H1 (cell line): ENCODE measurements around the gene OXCT2. TPM values are rescaled to one million over a fixed set of nuclear protein-coding genes. Genes with fewer than 3 reads are reported as not detected.

ENCODE experiments used
- CTCF ChIA-PET: fragments of 300-600 bp; sonication (Branson Sonifier 250); formaldehyde crosslinking; loops from one replicate; lab custom pipeline; 2021; ENCODE audit not compliant: partially characterized antibody; lab: Charles Lee
- POLR2A ChIA-PET: fragments of 300-600 bp; sonication (Branson Sonifier 250); formaldehyde crosslinking; loops from one replicate; lab custom pipeline; 2021; ENCODE audit warnings: inconsistent platforms; ENCODE audit not compliant: partially characterized antibody; lab: Charles Lee
- DNase-seq, 2 experiments: peaks; one replicate each; pipeline versions ENCODE4 v3.0.0 to v3.0.0-alpha.2; 2010 to 2022; ENCODE audit warnings: low spot score in 2 of 2, low read depth in 1 of 2, mixed read lengths in 1 of 2
- FAIRE-seq: peaks from 2 replicates; lab custom pipeline; 2011; peaks lifted over from hg19 to GRCh38; lab: Jason Lieb, UNC
- H2AFZ ChIP-seq: 2 replicates; pipeline ENCODE4 v1.8.1; 2012; ENCODE audit warnings: low read length, inconsistent platforms
- H2AK5ac ChIP-seq: 2 replicates; pipeline ENCODE4 v1.6.1; 2013; ENCODE audit warnings: low read depth, low read length
- H2BK120ac ChIP-seq: replicated peaks from 2 replicates; pipeline ENCODE3; 2013; ENCODE audit warnings: low read depth, low read length, inconsistent platforms
- H2BK12ac ChIP-seq: 2 replicates; pipeline ENCODE4 v1.6.1; 2013; ENCODE audit warnings: low read depth, low read length
- H2BK15ac ChIP-seq: 2 replicates; pipeline ENCODE4 v1.6.1; 2013; ENCODE audit warnings: low read length
- H2BK20ac ChIP-seq: 2 replicates; pipeline ENCODE4 v1.6.1; 2013; ENCODE audit warnings: low read length
- H2BK5ac ChIP-seq: 2 replicates; pipeline ENCODE4 v1.6.1; 2013; ENCODE audit warnings: low read depth, low read length
- H3K14ac ChIP-seq: 2 replicates; pipeline ENCODE4 v1.6.1; 2013; ENCODE audit warnings: inconsistent platforms; ENCODE audit not compliant: insufficient read length
- H3K18ac ChIP-seq: 2 replicates; pipeline ENCODE4 v1.6.1; 2013; ENCODE audit warnings: low read length; ENCODE audit errors: extremely low read depth
- H3K23ac ChIP-seq: 2 replicates; pipeline ENCODE4 v1.6.1; 2013; ENCODE audit warnings: inconsistent platforms; ENCODE audit not compliant: insufficient read length
- H3K23me2 ChIP-seq: 2 replicates; pipeline ENCODE4 v1.6.1; 2013; ENCODE audit warnings: low read depth, low read length
- H3K27ac ChIP-seq: 2 replicates; pipeline ENCODE4 v1.6.1; 2011; ENCODE audit warnings: low read depth, low read length, inconsistent platforms
- H3K27me3 ChIP-seq, 4 experiments: replicated peaks in 1 of 4; 1 replicate in 1 of 4; 2 replicates in 3 of 4; pipeline versions ENCODE4 v1.6.1 to v1.8.1; 2011 to 2013; ENCODE audit warnings: low read length in 3 of 4, mild to moderate bottlenecking in 3 of 4, inconsistent platforms in 2 of 4, mixed read lengths in 2 of 4, moderate library complexity in 1 of 4; ENCODE audit not compliant: control insufficient read depth in 3 of 4, insufficient read depth in 3 of 4; ENCODE audit errors: extremely low read depth in 1 of 4
- H3K36me3 ChIP-seq, 4 experiments: 2 replicates each; pipeline versions ENCODE4 v1.6.1 to v1.8.1; 2011 to 2013; ENCODE audit warnings: mild to moderate bottlenecking in 4 of 4, low read length in 3 of 4, moderate library complexity in 2 of 4, control low read depth in 1 of 4, inconsistent platforms in 1 of 4; ENCODE audit not compliant: insufficient read depth in 4 of 4, control insufficient read depth in 2 of 4
- H3K4ac ChIP-seq: replicated peaks from 2 replicates; pipeline ENCODE3; 2013; ENCODE audit warnings: low read length, low read depth, mixed read lengths, inconsistent platforms; ENCODE audit not compliant: insufficient read length
- H3K4me1 ChIP-seq, 4 experiments: replicated peaks in 1 of 4; 1 replicate in 1 of 4; 2 replicates in 3 of 4; pipeline versions ENCODE4 v1.6.1 to v1.8.1; 2011 to 2013; ENCODE audit warnings: low read length in 3 of 4, inconsistent platforms in 2 of 4, mixed read lengths in 1 of 4; ENCODE audit not compliant: insufficient read depth in 4 of 4, control insufficient read depth in 3 of 4
- H3K4me2 ChIP-seq, 2 experiments: 2 replicates each; pipeline versions ENCODE4 v1.6.1 to v1.8.1; 2011 to 2013; ENCODE audit warnings: low read depth in 2 of 2, low read length in 2 of 2, control low read depth in 1 of 2, inconsistent platforms in 1 of 2, mild to moderate bottlenecking in 1 of 2; ENCODE audit not compliant: insufficient read depth in 1 of 2
- H3K4me3 ChIP-seq, 4 experiments: fragments of 200-600, 300-600 bp in 1 of 4; sonication (generic), shearing (Covaris generic), sonication (Bioruptor Twin) in 1 of 4; 2 replicates each; pipeline versions ENCODE4 v1.5.1 to v1.8.1; 2011 to 2016; ENCODE audit warnings: low read length in 4 of 4, low read depth in 3 of 4, control low read depth in 2 of 4, inconsistent platforms in 2 of 4, mild to moderate bottlenecking in 2 of 4, mixed read lengths in 1 of 4, moderate library complexity in 1 of 4; ENCODE audit not compliant: insufficient read depth in 2 of 4; ENCODE audit errors: extremely low read depth in 1 of 4
- H3K56ac ChIP-seq: replicated peaks from 2 replicates; pipeline ENCODE3; 2013; ENCODE audit warnings: low read depth, mild to moderate bottlenecking, mixed read lengths, low read length, inconsistent platforms; ENCODE audit not compliant: insufficient read length
- H3K79me1 ChIP-seq: 2 replicates; pipeline ENCODE4 v1.6.1; 2013; ENCODE audit warnings: low read depth, low read length, control low read depth
- H3K79me2 ChIP-seq, 2 experiments: 2 replicates each; pipeline versions ENCODE4 v1.6.1 to v1.8.1; 2012 to 2013; ENCODE audit warnings: low read length in 2 of 2, mild to moderate bottlenecking in 2 of 2, inconsistent platforms in 1 of 2; ENCODE audit not compliant: insufficient read depth in 2 of 2, control insufficient read depth in 1 of 2
- H3K9ac ChIP-seq, 4 experiments: replicated peaks in 1 of 4; 1 replicate in 1 of 4; 2 replicates in 3 of 4; pipeline versions ENCODE4 v1.6.1 to v1.8.1; 2011 to 2013; ENCODE audit warnings: low read depth in 3 of 4, low read length in 3 of 4, control low read depth in 2 of 4, mild to moderate bottlenecking in 2 of 4, moderate library complexity in 2 of 4, inconsistent platforms in 1 of 4; ENCODE audit errors: extremely low read depth in 1 of 4
- H3K9me3 ChIP-seq, 2 experiments: 2 replicates each; pipeline versions ENCODE4 v1.6.1 to v1.8.1; 2012 to 2013; ENCODE audit warnings: mild to moderate bottlenecking in 2 of 2, moderate library complexity in 2 of 2, control low read depth in 1 of 2, inconsistent platforms in 1 of 2, low read depth in 1 of 2, low read length in 1 of 2, mixed read lengths in 1 of 2; ENCODE audit not compliant: insufficient read depth in 2 of 2
- H4K20me1 ChIP-seq, 2 experiments: replicated peaks in 1 of 2; 2 replicates each; pipeline versions ENCODE3 to v1.8.1; 2011 to 2013; ENCODE audit warnings: inconsistent platforms in 2 of 2, low read length in 2 of 2, mild to moderate bottlenecking in 1 of 2; ENCODE audit not compliant: insufficient read depth in 2 of 2, control insufficient read depth in 1 of 2
- H4K5ac ChIP-seq: 2 replicates; pipeline ENCODE4 v1.6.1; 2013; ENCODE audit warnings: low read length, low read depth, mixed read lengths, inconsistent platforms; ENCODE audit not compliant: insufficient read length
- H4K8ac ChIP-seq: 2 replicates; pipeline ENCODE4 v1.8.0; 2013; ENCODE audit warnings: mild to moderate bottlenecking, moderate library complexity, low read length, inconsistent platforms; ENCODE audit not compliant: insufficient read depth; ENCODE audit errors: extremely low read depth
- H4K91ac ChIP-seq: replicated peaks from 2 replicates; pipeline ENCODE3; 2013; ENCODE audit warnings: low read length, mixed read lengths, inconsistent platforms; ENCODE audit not compliant: insufficient read length
- ATF3 ChIP-seq: IDR thresholded peaks from 2 replicates; pipeline ENCODE4 v1.6.1; 2011; ENCODE audit warnings: low read depth, mild to moderate bottlenecking, low read length; ENCODE audit not compliant: insufficient read depth
- CBX5 ChIP-seq: fragments of 300-800, 300-1000 bp; sonication (generic); IDR thresholded peaks from 2 replicates; pipeline ENCODE4 v1.7.1; 2016; ENCODE audit warnings: antibody characterized with exemption, low read length, low read depth
- CEBPB ChIP-seq: IDR thresholded peaks from 2 replicates; pipeline ENCODE4 v1.6.1; 2012; ENCODE audit warnings: low read depth, low read length
- EP300 ChIP-seq, 2 experiments: IDR thresholded peaks; 1 replicate in 1 of 2; 2 replicates in 1 of 2; pipeline ENCODE4 v1.6.1; 2011 to 2012; ENCODE audit warnings: low read depth in 2 of 2, low read length in 2 of 2, mild to moderate bottlenecking in 2 of 2, borderline replicate concordance in 1 of 2, inconsistent platforms in 1 of 2, moderate library complexity in 1 of 2
- FOSL1 ChIP-seq: IDR thresholded peaks from 2 replicates; pipeline ENCODE4 v1.6.1; 2011; ENCODE audit warnings: mild to moderate bottlenecking, low read depth, low read length, moderate library complexity; ENCODE audit not compliant: insufficient read depth
- HDAC2 ChIP-seq, 2 experiments: fragments of 300-600 bp in 1 of 2; sonication (generic) in 1 of 2; IDR thresholded peaks; 2 replicates each; pipeline ENCODE4 v1.6.1; 2011 to 2012; ENCODE audit warnings: low read depth in 2 of 2, low read length in 2 of 2, mild to moderate bottlenecking in 2 of 2, moderate library complexity in 2 of 2, borderline replicate concordance in 1 of 2, inconsistent platforms in 1 of 2
- KDM4A ChIP-seq: IDR thresholded peaks from one replicate; pipeline ENCODE4 v1.7.1; 2012; ENCODE audit warnings: low read depth, mild to moderate bottlenecking, moderate library complexity, low read length, inconsistent platforms; ENCODE audit not compliant: severe bottlenecking
- NRF1 ChIP-seq: IDR thresholded peaks from 2 replicates; pipeline ENCODE4 v1.6.1; 2011; ENCODE audit warnings: mild to moderate bottlenecking, low read depth, low read length, improper control_type of control experiment
- SP4 ChIP-seq: IDR thresholded peaks from 2 replicates; pipeline ENCODE4 v1.6.1; 2012; ENCODE audit warnings: low read length, inconsistent platforms
- TCF12 ChIP-seq: IDR thresholded peaks from 2 replicates; pipeline ENCODE4 v1.6.1; 2011; ENCODE audit warnings: low read depth, mild to moderate bottlenecking, low read length
- WGBS, 2 experiments: shearing (Covaris generic) in 1 of 2; methylation state at CpG; one replicate each; pipeline versions ENCODE4 v1.1.6 to v1.1.7; 2013 to 2015; ENCODE audit warnings: low lambda C conversion rate in 2 of 2, mixed read lengths in 2 of 2, inconsistent platforms in 1 of 2, low coverage in 1 of 2, missing lambda C conversion rate in 1 of 2; ENCODE audit not compliant: insufficient replicate concordance in 2 of 2, insufficient coverage in 1 of 2, insufficient read length in 1 of 2; ENCODE audit errors: extremely low coverage in 1 of 2, missing lambda C conversion rate in 1 of 2; 5-methylcytosine and 5-hydroxymethylcytosine counted together
- polyA plus RNA-seq, 7 experiments: library from polyadenylated mRNA; depleted of rRNA in 3 of 7; stranded (reverse) in 5 of 7; unstranded in 2 of 7; fragments of >200 nt in 5 of 7; fragments of 200-250 nt in 2 of 7; gene quantifications; 1 replicate in 5 of 7; 2 replicates in 1 of 7; 4 replicates in 1 of 7; pipeline versions ENCODE4 v1.2.1 to v1.2.3, GENCODE V29; 2011 to 2013; ENCODE audit warnings: missing spikeins in 2 of 7, mixed read lengths in 2 of 7
- total RNA-seq: library from RNA; stranded (reverse); fragmentation: NEBNext Ultra II Directional; extraction: Animal tissue kit (Norgen Biotek cat#: 25700); gene quantifications from 2 replicates; pipeline ENCODE4 v1.2.1, GENCODE V29; 2021

The OXCT2 gene
- total and polyA plus RNA-seq, 2 of the 8 experiments (the other 6 are each of a cell fraction or from before 2014, with no cell fraction given), result 2.6 to 2.9 TPM

- WGBS, 2 experiments, result 85% methylated on average over 22 of the region's 22 CpGs; no CpG with 5 or more reads in 1 of the 2 experiments
- no peaks in the 10 kb centered on the region for H3K9me3 ChIP-seq
- no peak overlapping the region for H2BK20ac ChIP-seq
- no peak overlapping the region for H4K91ac ChIP-seq
- CTCF ChIA-PET, result interaction anchor here (0.7 to 7.6 kb wide), 15 partner anchors 8 to 213 kb away, joined by 3 to 79 read pairs (median 10); partner anchors contain the start of gene MYCL
- H3K27me3 ChIP-seq, result no peaks in the 10 kb centered on the region; a peak in 1 of 7 replicates
- POLR2A ChIA-PET, result interaction anchor here (1.2 to 2.4 kb wide), 2 partner anchors 12 to 22 kb away, joined by 3 to 6 read pairs; no protein-coding TSS in a partner anchor
- no peak overlapping the region for H3K4ac ChIP-seq
- no peaks in the 10 kb centered on the region for H3K36me3 ChIP-seq
- no peak overlapping the region for H2BK15ac ChIP-seq
- H4K20me1 ChIP-seq, result no peaks in the 10 kb centered on the region
- no peak overlapping the region; the same call in 1 of the 2 replicates for H4K8ac ChIP-seq
- H3K14ac ChIP-seq, result no peak overlapping the region
- H3K27ac ChIP-seq, result no peak overlapping the region
- DNase-seq (no peak), FAIRE-seq (no peak)
- H2BK12ac ChIP-seq, result no peak overlapping the region
- no peaks in the 10 kb centered on the region for H3K79me1 ChIP-seq
- no peak overlapping the region for H3K23ac ChIP-seq
- no peaks in the 10 kb centered on the region for H3K79me2 ChIP-seq
- H3K4me2 ChIP-seq, result no peak overlapping the region
- no peaks in the 10 kb centered on the region for H3K4me1 ChIP-seq
- no peak overlapping the region for H3K56ac ChIP-seq
- H3K23me2 ChIP-seq, result no peaks in the 10 kb centered on the region
- no peak overlapping the region for H3K9ac ChIP-seq
- no peak overlapping the region for H2BK5ac ChIP-seq
- no peak overlapping the region for H2BK120ac ChIP-seq
- no peak overlapping the region for H3K4me3 ChIP-seq
- H2AFZ ChIP-seq, result no peak overlapping the region
- no peak overlapping the region for H4K5ac ChIP-seq
- no peak overlapping the region for H3K18ac ChIP-seq
- H2AK5ac ChIP-seq, result no peak overlapping the region
- no peak for TF ChIP-seq TCF12
- TF ChIP-seq SP4, result no peak
- TF ChIP-seq ATF3, result no peak
- no peak for TF ChIP-seq CEBPB
- no peak for TF ChIP-seq CBX5
- no peak for TF ChIP-seq EP300 (IDR thresholded peaks at IDR 0.05; ENCODE audit: borderline replicate concordance in 1 of 2, low read depth in 2 of 2, low read length in 2 of 2)
- no peak for TF ChIP-seq FOSL1
- no peak for TF ChIP-seq NRF1
- TF ChIP-seq KDM4A, result no peak
- no peak for TF ChIP-seq HDAC2 (IDR thresholded peaks at IDR 0.05; ENCODE audit: borderline replicate concordance in 1 of 2, low read depth in 2 of 2, low read length in 2 of 2)
Measured at GRCh38 chr1:39819091-39819812, 48.1 kb upstream of the OXCT2 start.
